HG02840 (cell line): ENCODE results near the gene ADAM19.

Experiments
- ATAC-seq: cut with Tn5 transposase; IDR thresholded peaks from one replicate; pipeline ENCODE4 v1.9.1; 2021; ENCODE audit warnings: mild to moderate bottlenecking, moderate library complexity, moderate number of reproducible peaks; ENCODE audit not compliant: unreplicated experiment, low FRiP score

Gene ADAM19

GRCh38 chr5:157546456-157547100 lies 29.0 kb downstream of the ADAM19 start:
- no peak for ATAC-seq

GRCh38 chr5:157545610-157546310 lies 29.8 kb downstream of the ADAM19 start:
- no peak for ATAC-seq

GRCh38 chr5:157544623-157544989 lies 31.0 kb downstream of the ADAM19 start:
- ATAC-seq = no peak

- no peak for ATAC-seq
Observed at GRCh38 chr5:157543825-157544622, 31.6 kb downstream of the ADAM19 start.

- no peak for ATAC-seq
Observed at GRCh38 chr5:157542282-157543000, 33.1 kb downstream of the ADAM19 start.

- ATAC-seq = no peak
Observed at GRCh38 chr5:157541447-157542118, 34.0 kb downstream of the ADAM19 start.

GRCh38 chr5:157540707-157541446 lies 34.7 kb downstream of the ADAM19 start:
- ATAC-seq = peak; percentile 96

GRCh38 chr5:157540124-157540523 lies 35.5 kb downstream of the ADAM19 start:
- no peak for ATAC-seq

GRCh38 chr5:157539503-157540022 lies 36.0 kb downstream of the ADAM19 start:
- no peak for ATAC-seq

- ATAC-seq = no peak
Observed at GRCh38 chr5:157538311-157538710, 37.3 kb downstream of the ADAM19 start.

- no peak for ATAC-seq
Observed at GRCh38 chr5:157535042-157535865, 40.3 kb downstream of the ADAM19 start.

GRCh38 chr5:157533011-157533481 lies 42.5 kb downstream of the ADAM19 start:
- ATAC-seq = no peak

- ATAC-seq = no peak
Observed at GRCh38 chr5:157532022-157532421, 43.6 kb downstream of the ADAM19 start.

GRCh38 chr5:157530226-157530972 lies 45.2 kb downstream of the ADAM19 start:
- ATAC-seq = no peak

- no peak for ATAC-seq
Observed at GRCh38 chr5:157529002-157529401, 46.6 kb downstream of the ADAM19 start.

- ATAC-seq = no peak
Observed at GRCh38 chr5:157528036-157528632, 47.4 kb downstream of the ADAM19 start.

GRCh38 chr5:157524887-157525286 lies 50.7 kb downstream of the ADAM19 start:
- no peak for ATAC-seq
